K562 (cell line): Measurements from ENCODE around the gene EPOP. TPM values are rescaled to one million over a fixed set of nuclear protein-coding genes. Genes with fewer than 3 reads are reported as not detected.

Experiments
- ARID1B ChIP-seq: fragments of 450-650 bp; IDR thresholded peaks from 2 replicates; pipeline ENCODE4 v1.6.1; 2016; ENCODE audit warnings: antibody characterized with exemption, mild to moderate bottlenecking, inconsistent platforms
- ATF6 ChIP-seq: sonication (generic); formaldehyde crosslinking; IDR thresholded peaks from 2 replicates; pipeline ENCODE4 v1.4.0; 2020; ENCODE audit warnings: mild to moderate bottlenecking, missing genetic modification reagents
- BHLHE40 ChIP-seq: IDR thresholded peaks from 2 replicates; pipeline ENCODE4 v1.6.1; 2011; ENCODE audit warnings: low read length, improper control_type of control experiment
- BRD9 ChIP-seq: fragments of 450-650 bp; IDR thresholded peaks from 2 replicates; pipeline ENCODE4 v1.6.1; 2018; ENCODE audit warnings: low read depth; ENCODE audit not compliant: partially characterized antibody
- CHCHD3 ChIP-seq: fragments of 250-450 bp; sonication (Bioruptor Pico); IDR thresholded peaks from 2 replicates; pipeline ENCODE4 v2.1.2; 2022; ENCODE audit warnings: mild to moderate bottlenecking
- E2F4 ChIP-seq: sonication (generic); formaldehyde crosslinking; IDR thresholded peaks from 2 replicates; pipeline ENCODE4 v1.8.0; 2022; ENCODE audit warnings: mild to moderate bottlenecking, low read depth, missing genetic modification reagents
- FOXM1 ChIP-seq, 2 experiments: fragments of 450-650 bp in 1 of 2; sonication (generic) in 1 of 2; formaldehyde crosslinking in 1 of 2; IDR thresholded peaks; 2 replicates each; pipeline versions ENCODE4 v1.6.1 to v1.9.0; 2017 to 2022; ENCODE audit warnings: low read depth in 2 of 2, mild to moderate bottlenecking in 2 of 2, missing genetic modification reagents in 1 of 2, moderate library complexity in 1 of 2
- HMGN3 ChIP-seq: IDR thresholded peaks from 2 replicates; pipeline ENCODE4 v1.6.1; 2011; ENCODE audit warnings: borderline replicate concordance, low read depth, mild to moderate bottlenecking, mixed read lengths, low read length; ENCODE audit not compliant: insufficient read length; ENCODE audit errors: extremely low read depth
- HNRNPLL ChIP-seq: fragments of 200-400 bp; formaldehyde crosslinking; IDR thresholded peaks from 2 replicates; pipeline ENCODE4 v1.6.1; 2017; ENCODE audit warnings: low read length, low read depth, mild to moderate bottlenecking; ENCODE audit not compliant: poor library complexity, severe bottlenecking
- ILK ChIP-seq: fragments of 450-650 bp; IDR thresholded peaks from 2 replicates; pipeline ENCODE4 v1.6.1; 2016; ENCODE audit warnings: missing genetic modification characterization, low read depth, mild to moderate bottlenecking, missing compliant biosample characterization, moderate library complexity, borderline replicate concordance
- KLF10 ChIP-seq: fragments of 250-450 bp; sonication (Bioruptor Pico); IDR thresholded peaks from 2 replicates; pipeline ENCODE4 v1.6.1; 2021; ENCODE audit warnings: matching md5 sums
- NBN ChIP-seq: fragments of 450-650 bp; IDR thresholded peaks from 2 replicates; pipeline ENCODE4 v1.6.1; 2016; ENCODE audit warnings: low read depth, mild to moderate bottlenecking
- NEUROD1 ChIP-seq: fragments of 150-350 bp; IDR thresholded peaks from 2 replicates; pipeline ENCODE4 v1.6.1; 2014; ENCODE audit warnings: borderline replicate concordance, low read length, low read depth; ENCODE audit not compliant: partially characterized antibody
- NFRKB ChIP-seq: fragments of 450-650 bp; IDR thresholded peaks from 2 replicates; pipeline ENCODE4 v1.6.1; 2016; ENCODE audit warnings: low read depth
- SMAD4 ChIP-seq: fragments of 250-450 bp; sonication (Bioruptor Pico); conservative IDR thresholded peaks from 2 replicates; pipeline ENCODE4 v1.8.0; 2021; ENCODE audit warnings: inconsistent platforms, mild to moderate bottlenecking, moderate library complexity
- USF2 ChIP-seq: sonication (generic); formaldehyde crosslinking; IDR thresholded peaks from 2 replicates; pipeline ENCODE4 v1.5.0; 2020; ENCODE audit warnings: missing genetic modification reagents
- ZNF668 ChIP-seq: fragments of 250-450 bp; sonication (Bioruptor Pico); IDR thresholded peaks from 2 replicates; pipeline ENCODE4 v1.8.0; 2022; ENCODE audit warnings: mild to moderate bottlenecking, inconsistent platforms
- polyA plus RNA-seq, 8 experiments: library from polyadenylated mRNA; depleted of rRNA in 4 of 8; stranded (reverse) in 5 of 8; unstranded in 3 of 8; fragments of >200 nt; fragmentation: Nextera tagmentation in 2 of 8; fragmentation: Illumina TruSeq in 1 of 8; extraction: Ambion mirVana in 2 of 8; extraction: Trizol in 1 of 8; gene quantifications; 2 replicates each; pipeline versions ENCODE4 v1.2.1 to v1.2.3, GENCODE V29; 2011 to 2014; ENCODE audit warnings: inconsistent platforms in 1 of 8, missing spikeins in 1 of 8
- total RNA-seq, 7 experiments: library from RNA; depleted of rRNA in 6 of 7; stranded (reverse); fragments of >200 nt in 6 of 7; fragmentation: Illumina TruSeq in 2 of 7; extraction: Trizol in 2 of 7; gene quantifications; 2 replicates each; pipeline versions ENCODE4 v1.2.1 to v1.2.3, GENCODE V29; 2011 to 2021; ENCODE audit warnings: low replicate concordance in 1 of 7
- TF ChIP-seq, protein P1 (sequence below): fragments of 200-800 bp; sonication (Bioruptor generic); IDR thresholded peaks from 2 replicates; pipeline ENCODE4 v1.6.1; 2017; ENCODE audit warnings: missing genetic modification characterization, missing compliant biosample characterization
- TF ChIP-seq, protein P2 (sequence below), 2 experiments: IDR thresholded peaks; 2 replicates each; pipeline ENCODE4 v1.6.1; 2011; ENCODE audit warnings: borderline replicate concordance in 1 of 2, control low read depth in 1 of 2, low read depth in 1 of 2, low read length in 1 of 2, mild to moderate bottlenecking in 1 of 2, mixed read lengths in 1 of 2, moderate library complexity in 1 of 2; ENCODE audit not compliant: insufficient read depth in 1 of 2, insufficient read length in 1 of 2, poor library complexity in 1 of 2, severe bottlenecking in 1 of 2; ENCODE audit errors: extremely low read depth in 1 of 2

Gene EPOP
- total and polyA plus RNA-seq, 9 of the 15 experiments (the other 6 are each of a cell fraction or from before 2014, with no cell fraction given) = 0.41 to 10.6 (median 4.6) TPM

GRCh38 chr17:38703742-38704605 is 29.2 kb upstream of the EPOP start (continued):
- TF ChIP-seq NEUROD1 = peak; percentile 48
- peak; percentile 54; the same call in 1 of the 2 replicates for TF ChIP-seq NBN
- TF ChIP-seq, protein P1, sequence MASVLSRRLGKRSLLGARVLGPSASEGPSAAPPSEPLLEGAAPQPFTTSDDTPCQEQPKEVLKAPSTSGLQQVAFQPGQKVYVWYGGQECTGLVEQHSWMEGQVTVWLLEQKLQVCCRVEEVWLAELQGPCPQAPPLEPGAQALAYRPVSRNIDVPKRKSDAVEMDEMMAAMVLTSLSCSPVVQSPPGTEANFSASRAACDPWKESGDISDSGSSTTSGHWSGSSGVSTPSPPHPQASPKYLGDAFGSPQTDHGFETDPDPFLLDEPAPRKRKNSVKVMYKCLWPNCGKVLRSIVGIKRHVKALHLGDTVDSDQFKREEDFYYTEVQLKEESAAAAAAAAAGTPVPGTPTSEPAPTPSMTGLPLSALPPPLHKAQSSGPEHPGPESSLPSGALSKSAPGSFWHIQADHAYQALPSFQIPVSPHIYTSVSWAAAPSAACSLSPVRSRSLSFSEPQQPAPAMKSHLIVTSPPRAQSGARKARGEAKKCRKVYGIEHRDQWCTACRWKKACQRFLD (CRISPR knock-in tag) = peak; percentile 39; the same call in 1 of the 2 replicates
- TF ChIP-seq KLF10 (CRISPR knock-in tag) = no peak
- TF ChIP-seq ZNF668 = no peak
- no peak for TF ChIP-seq E2F4 (CRISPR knock-in tag)
- TF ChIP-seq, protein P2, sequence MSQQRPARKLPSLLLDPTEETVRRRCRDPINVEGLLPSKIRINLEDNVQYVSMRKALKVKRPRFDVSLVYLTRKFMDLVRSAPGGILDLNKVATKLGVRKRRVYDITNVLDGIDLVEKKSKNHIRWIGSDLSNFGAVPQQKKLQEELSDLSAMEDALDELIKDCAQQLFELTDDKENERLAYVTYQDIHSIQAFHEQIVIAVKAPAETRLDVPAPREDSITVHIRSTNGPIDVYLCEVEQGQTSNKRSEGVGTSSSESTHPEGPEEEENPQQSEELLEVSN (IDR thresholded peaks at IDR 0.05; ENCODE audit: borderline replicate concordance in 1 of 2, extremely low read depth in 1 of 2, insufficient read depth in 1 of 2, insufficient read length in 1 of 2, low read depth in 1 of 2, low read length in 1 of 2, poor library complexity in 1 of 2, severe bottlenecking in 1 of 2) = peak in 1 of 2 experiments; percentile 48
- peak; percentile 28; the same call in 1 of the 2 replicates for TF ChIP-seq FOXM1 (IDR thresholded peaks at IDR 0.05; ENCODE audit: low read depth)
- no peak for TF ChIP-seq FOXM1 (CRISPR knock-in tag; IDR thresholded peaks at IDR 0.05; ENCODE audit: low read depth)
- TF ChIP-seq ATF6 (CRISPR knock-in tag) = 0 out of 2 replicates have a peak, but pooled peaks have one; percentile 52
- TF ChIP-seq ARID1B = peak; percentile 14; the same call in 1 of the 2 replicates
- TF ChIP-seq SMAD4 (CRISPR knock-in tag) = peak; percentile 59; the same call in 1 of the 2 replicates
- TF ChIP-seq BRD9 = peak; percentile 84
- peak; percentile 84 for TF ChIP-seq NFRKB
- TF ChIP-seq USF2 (CRISPR knock-in tag) = 0 out of 2 replicates have a peak, but pooled peaks have one; percentile 15
- TF ChIP-seq HMGN3 = peak; percentile 71
- TF ChIP-seq BHLHE40 = no peak
- no peak for TF ChIP-seq ILK (tag)
- no peak for TF ChIP-seq CHCHD3 (CRISPR knock-in tag)
- TF ChIP-seq HNRNPLL = peak; percentile 30
